ENCODE measurements around the gene ZDHHC7. TPM values are rescaled to one million over a fixed set of nuclear protein-coding genes. Genes with fewer than 3 reads are reported as not detected.

The ZDHHC7 gene
- polyA plus RNA-seq, 2 of the 4 experiments (the other 2 are of a cell fraction) = 42.3 to 58.0 TPM

GRCh38 chr16:84929421-84930297, 81.7 kb downstream of the ZDHHC7 start:
- WGBS (ENCODE audit: missing lambda C conversion rate) = 86% methylated on average over 35 of the region's 36 CpGs
- CTCF ChIA-PET = interaction anchor here (1.3 to 6.8 kb wide), 5 partner anchors 11 to 49 kb away, joined by 3 to 90 read pairs (median 8); no protein-coding TSS in a partner anchor

GRCh38 chr16:84928679-84929420, 82.5 kb downstream of the ZDHHC7 start:
- no peak for FAIRE-seq
- no peak overlapping the region for H3K4me2 ChIP-seq
- ATAC-seq = peak in 1 of 2 experiments; percentile 34; a peak in 3 of 6 replicates

More at GRCh38 chr16:84929421-84930297, 81.7 kb downstream of the ZDHHC7 start:
- DNase-seq (ENCODE audit: low read depth in 1 of 2, low spot score in 1 of 2) (no peak), ATAC-seq (no peak), FAIRE-seq (no peak)
- Histone ChIP-seq H3K4me1 (peaks cover 5% of the 10 kb centered on the region; the same call in 1 of the 3 replicates), H3K4me2 (no peak overlapping the region), H3K27ac (no peak overlapping the region), H3K9me3 (no peaks in the 10 kb centered on the region), H3K4me3 (no peak overlapping the region)
- POLR2A ChIA-PET = no interaction called here
- TF ChIP-seq EHF (CRISPR knock-in tag; IDR thresholded peaks at IDR 0.05) (no peak), CBX8 (IDR thresholded peaks at IDR 0.05) (no peak), RCOR1 (IDR thresholded peaks at IDR 0.05; ENCODE audit: low read depth, low read length) (no peak)
- TF ChIP-seq, protein P1, sequence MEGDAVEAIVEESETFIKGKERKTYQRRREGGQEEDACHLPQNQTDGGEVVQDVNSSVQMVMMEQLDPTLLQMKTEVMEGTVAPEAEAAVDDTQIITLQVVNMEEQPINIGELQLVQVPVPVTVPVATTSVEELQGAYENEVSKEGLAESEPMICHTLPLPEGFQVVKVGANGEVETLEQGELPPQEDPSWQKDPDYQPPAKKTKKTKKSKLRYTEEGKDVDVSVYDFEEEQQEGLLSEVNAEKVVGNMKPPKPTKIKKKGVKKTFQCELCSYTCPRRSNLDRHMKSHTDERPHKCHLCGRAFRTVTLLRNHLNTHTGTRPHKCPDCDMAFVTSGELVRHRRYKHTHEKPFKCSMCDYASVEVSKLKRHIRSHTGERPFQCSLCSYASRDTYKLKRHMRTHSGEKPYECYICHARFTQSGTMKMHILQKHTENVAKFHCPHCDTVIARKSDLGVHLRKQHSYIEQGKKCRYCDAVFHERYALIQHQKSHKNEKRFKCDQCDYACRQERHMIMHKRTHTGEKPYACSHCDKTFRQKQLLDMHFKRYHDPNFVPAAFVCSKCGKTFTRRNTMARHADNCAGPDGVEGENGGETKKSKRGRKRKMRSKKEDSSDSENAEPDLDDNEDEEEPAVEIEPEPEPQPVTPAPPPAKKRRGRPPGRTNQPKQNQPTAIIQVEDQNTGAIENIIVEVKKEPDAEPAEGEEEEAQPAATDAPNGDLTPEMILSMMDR (IDR thresholded peaks at IDR 0.05) = no peak
- TF ChIP-seq, protein P2, sequence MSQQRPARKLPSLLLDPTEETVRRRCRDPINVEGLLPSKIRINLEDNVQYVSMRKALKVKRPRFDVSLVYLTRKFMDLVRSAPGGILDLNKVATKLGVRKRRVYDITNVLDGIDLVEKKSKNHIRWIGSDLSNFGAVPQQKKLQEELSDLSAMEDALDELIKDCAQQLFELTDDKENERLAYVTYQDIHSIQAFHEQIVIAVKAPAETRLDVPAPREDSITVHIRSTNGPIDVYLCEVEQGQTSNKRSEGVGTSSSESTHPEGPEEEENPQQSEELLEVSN (IDR thresholded peaks at IDR 0.05; ENCODE audit: borderline replicate concordance, low read depth) = no peak

DNA sequence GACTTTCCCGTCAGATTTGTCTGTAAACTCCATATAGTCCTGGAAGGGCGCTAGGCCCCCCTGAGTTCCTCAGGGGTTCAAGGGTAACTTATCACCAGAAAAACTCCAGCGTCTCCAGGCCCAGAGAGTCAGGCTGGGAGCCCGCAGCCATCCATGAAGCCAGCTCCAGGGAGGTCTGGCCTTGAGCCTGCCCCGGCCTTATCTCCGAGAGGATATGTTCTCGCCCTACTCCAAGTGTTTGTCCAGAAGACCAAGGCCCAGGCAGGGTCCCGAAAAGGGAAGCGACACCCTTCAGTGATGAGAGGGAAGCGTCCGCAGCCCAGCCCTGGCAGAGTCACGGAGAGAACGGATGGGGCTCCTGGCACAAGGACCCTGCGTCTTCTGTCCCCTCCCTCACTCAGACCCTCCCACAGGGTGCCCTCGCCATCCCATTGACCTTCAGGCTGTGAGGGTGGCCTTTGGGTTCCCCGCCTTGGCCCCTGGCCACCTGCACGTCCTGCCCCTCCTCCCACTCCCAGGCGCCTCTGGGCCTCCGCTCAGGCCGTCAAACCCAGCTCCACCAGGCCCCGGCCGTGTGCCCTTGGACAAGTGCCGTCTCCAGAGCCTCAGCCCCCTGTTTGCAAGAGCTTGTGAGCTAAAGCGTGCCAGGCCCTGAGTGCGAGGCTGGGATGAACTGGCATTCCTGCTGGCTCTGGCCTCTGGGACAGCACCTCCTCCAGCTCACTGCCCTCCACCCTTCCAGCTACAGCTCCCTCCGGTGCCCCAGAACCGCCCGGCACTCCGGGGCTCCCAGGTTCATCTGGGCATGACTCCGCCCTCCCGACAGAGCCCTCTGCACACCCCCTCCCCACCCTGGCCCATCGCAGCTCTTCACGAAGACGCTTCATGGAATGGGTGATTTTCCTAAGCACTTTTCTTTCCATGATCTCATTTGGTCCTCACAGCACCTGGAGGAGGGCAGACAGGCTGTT, 83.4 kb downstream of the ZDHHC7 start:
- 87% methylated on average over 33 of the region's 34 CpGs for WGBS (ENCODE audit: missing lambda C conversion rate)
- Histone ChIP-seq H3K4me1 (peaks cover 5% of the 10 kb centered on the region; the same call in 1 of the 3 replicates), H3K4me3 (no peak overlapping the region), H3K4me2 (no peak overlapping the region), H3K27ac (no peak overlapping the region), H3K9me3 (no peaks in the 10 kb centered on the region)
- no peak for FAIRE-seq
- TF ChIP-seq SREBF2 (IDR thresholded peaks at IDR 0.05) = no peak
- no peak for TF ChIP-seq REST (IDR thresholded peaks at IDR 0.05)
- TF ChIP-seq FOXS1 (CRISPR knock-in tag; IDR thresholded peaks at IDR 0.05) = no peak
- no peak for TF ChIP-seq ELK1 (IDR thresholded peaks at IDR 0.05; ENCODE audit: low read depth, low read length)
- TF ChIP-seq POLR2AphosphoS2 (conservative IDR thresholded peaks at IDR 0.05; ENCODE audit: low read length) = no peak
- no peak for TF ChIP-seq MAFK (IDR thresholded peaks at IDR 0.05; ENCODE audit: partially characterized antibody)
- TF ChIP-seq CBX2 (IDR thresholded peaks at IDR 0.05; ENCODE audit: borderline replicate concordance, low read depth) = no peak
- no peak for TF ChIP-seq HEYL (CRISPR knock-in tag; IDR thresholded peaks at IDR 0.05)
- ATAC-seq = no peak
- CTCF ChIA-PET = interaction anchor here (0.9 to 6.8 kb wide), 8 partner anchors 9 to 174 kb away, joined by 3 to 90 read pairs (median 6); no protein-coding TSS in a partner anchor
- POLR2A ChIA-PET = no interaction called here
- no peak for DNase-seq (ENCODE audit: low read depth in 1 of 2, low spot score in 1 of 2)

More at GRCh38 chr16:84928679-84929420, 82.5 kb downstream of the ZDHHC7 start:
- peaks cover 5% of the 10 kb centered on the region; the same call in 1 of the 3 replicates for H3K4me1 ChIP-seq
- WGBS (ENCODE audit: missing lambda C conversion rate) = 71% methylated on average over 13 of the region's 16 CpGs
- no peak for DNase-seq (ENCODE audit: low read depth in 1 of 2, low spot score in 1 of 2)
- CTCF ChIA-PET = interaction anchor here (1.3 to 6.8 kb wide), 5 partner anchors 10 to 48 kb away, joined by 3 to 90 read pairs (median 8); no protein-coding TSS in a partner anchor
- H3K4me3 ChIP-seq = no peak overlapping the region
- TF ChIP-seq NR3C1 (IDR thresholded peaks at IDR 0.05) = no peak
- TF ChIP-seq CEBPB (IDR thresholded peaks at IDR 0.05) = no peak
- TF ChIP-seq, protein P3, sequence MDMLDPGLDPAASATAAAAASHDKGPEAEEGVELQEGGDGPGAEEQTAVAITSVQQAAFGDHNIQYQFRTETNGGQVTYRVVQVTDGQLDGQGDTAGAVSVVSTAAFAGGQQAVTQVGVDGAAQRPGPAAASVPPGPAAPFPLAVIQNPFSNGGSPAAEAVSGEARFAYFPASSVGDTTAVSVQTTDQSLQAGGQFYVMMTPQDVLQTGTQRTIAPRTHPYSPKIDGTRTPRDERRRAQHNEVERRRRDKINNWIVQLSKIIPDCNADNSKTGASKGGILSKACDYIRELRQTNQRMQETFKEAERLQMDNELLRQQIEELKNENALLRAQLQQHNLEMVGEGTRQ (IDR thresholded peaks at IDR 0.05) = no peak
- TF ChIP-seq, protein P4, sequence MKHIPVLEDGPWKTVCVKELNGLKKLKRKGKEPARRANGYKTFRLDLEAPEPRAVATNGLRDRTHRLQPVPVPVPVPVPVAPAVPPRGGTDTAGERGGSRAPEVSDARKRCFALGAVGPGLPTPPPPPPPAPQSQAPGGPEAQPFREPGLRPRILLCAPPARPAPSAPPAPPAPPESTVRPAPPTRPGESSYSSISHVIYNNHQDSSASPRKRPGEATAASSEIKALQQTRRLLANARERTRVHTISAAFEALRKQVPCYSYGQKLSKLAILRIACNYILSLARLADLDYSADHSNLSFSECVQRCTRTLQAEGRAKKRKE (CRISPR knock-in tag; IDR thresholded peaks at IDR 0.05; ENCODE audit: low read depth) = no peak
- H3K27ac ChIP-seq = peak overlapping the region in 1 of 2 experiments; percentile 44; a peak in 1 of 6 replicates
- no peaks in the 10 kb centered on the region for H3K9me3 ChIP-seq
- POLR2A ChIA-PET = no interaction called here
